GM12878 (cell line): Measurements from ENCODE around the gene COL18A1. TPM values are rescaled to one million over a fixed set of nuclear protein-coding genes. Genes with fewer than 3 reads are reported as not detected.

Experiments used
- ATAC-seq: fragments of 200-7000 bp; cut with Tn5 transposase; 3 replicates; pipeline ENCODE4 v1.9.1; 2020; ENCODE audit warnings: mild to moderate bottlenecking, moderate library complexity
- BruUV-seq: library from RNA; stranded (reverse); fragments of 400-500 nt; replicated peaks from 2 replicates; lab custom pipeline; 2021; lab: Mats Ljungman, UMichigan
- CTCF ChIA-PET: fragments of 300-600 bp; sonication (Branson Sonifier 250); formaldehyde crosslinking; extraction: SDS; loops from one replicate; lab custom pipeline; 2021; ENCODE audit warnings: inconsistent platforms; lab: Yijun Ruan, JAX
- POLR2A ChIA-PET: fragments of 350-600 bp; formaldehyde crosslinking; extraction: SDS; loops from one replicate; lab custom pipeline; 2021; ENCODE audit warnings: inconsistent platforms; lab: Charles Lee
- RAD21 ChIA-PET: fragments of 300-600 bp; sonication (Branson Sonifier 250); formaldehyde crosslinking; loops from one replicate; lab custom pipeline; 2023; ENCODE audit warnings: antibody characterized with exemption; ENCODE audit not compliant: unreplicated experiment; lab: Charles Lee
- SMC1A ChIA-PET: fragments of 300-600 bp; sonication (Branson Sonifier 250); formaldehyde crosslinking; loops from one replicate; lab custom pipeline; 2023; ENCODE audit not compliant: unreplicated experiment, uncharacterized antibody; lab: Charles Lee
- DNase-seq: peaks from one replicate; pipeline ENCODE4 v3.0.0-alpha.2; 2011; ENCODE audit warnings: low read depth, low spot score
- FAIRE-seq: peaks from 3 replicates; lab custom pipeline; 2011; peaks lifted over from hg19 to GRCh38; lab: Jason Lieb, UNC
- H2AFZ ChIP-seq: 2 replicates; pipeline ENCODE4 v1.6.0; 2011; ENCODE audit warnings: low read depth, low read length, control low read depth; ENCODE audit not compliant: control insufficient read depth
- H3K27ac ChIP-seq: 2 replicates; pipeline ENCODE4 v1.5.1; 2011; ENCODE audit warnings: control low read depth; ENCODE audit not compliant: control insufficient read depth, insufficient read depth
- H3K27me3 ChIP-seq, 2 experiments: replicated peaks in 1 of 2; 2 replicates each; pipeline versions ENCODE4 v1.6.0 to v1.6.1; 2011; ENCODE audit warnings: low read length in 1 of 2; ENCODE audit not compliant: control insufficient read depth in 2 of 2, insufficient read depth in 2 of 2
- H3K36me3 ChIP-seq, 2 experiments: 2 replicates each; pipeline ENCODE4 v1.5.1; 2011; ENCODE audit warnings: low read length in 1 of 2; ENCODE audit not compliant: control insufficient read depth in 2 of 2, insufficient read depth in 2 of 2
- H3K4me1 ChIP-seq: 2 replicates; pipeline ENCODE4 v1.6.1; 2011; ENCODE audit warnings: mild to moderate bottlenecking, low read length, moderate library complexity, mixed read lengths; ENCODE audit not compliant: control insufficient read depth, insufficient read depth
- H3K4me2 ChIP-seq: 2 replicates; pipeline ENCODE4 v1.6.0; 2011; ENCODE audit warnings: control low read depth; ENCODE audit not compliant: control insufficient read depth, insufficient read depth
- H3K4me3 ChIP-seq: fragments of 200-600 bp; sonication (generic); 2 replicates; pipeline ENCODE4 v1.5.1; 2016
- H3K79me2 ChIP-seq: 2 replicates; pipeline ENCODE4 v1.6.0; 2011; ENCODE audit warnings: low read length; ENCODE audit not compliant: control insufficient read depth, insufficient read depth
- H3K9ac ChIP-seq: 2 replicates; pipeline ENCODE4 v1.8.0; 2011; ENCODE audit warnings: low read length, control low read depth, mixed read lengths; ENCODE audit not compliant: control insufficient read depth, insufficient read depth
- H3K9me3 ChIP-seq: replicated peaks from 3 replicates; pipeline ENCODE4 v1.5.1; 2011; ENCODE audit warnings: mild to moderate bottlenecking, low read length; ENCODE audit not compliant: control insufficient read depth, insufficient read depth
- H4K20me1 ChIP-seq: 2 replicates; pipeline ENCODE4 v1.6.0; 2011; ENCODE audit not compliant: control insufficient read depth, insufficient read depth
- ATF7 ChIP-seq: fragments of 450-650 bp; IDR thresholded peaks from 2 replicates; pipeline ENCODE4 v1.6.1; 2016; ENCODE audit warnings: low read depth, mild to moderate bottlenecking
- EZH2 ChIP-seq: IDR thresholded peaks from 2 replicates; pipeline ENCODE4 v1.6.1; 2012; ENCODE audit warnings: low read depth, mild to moderate bottlenecking, control low read depth, inconsistent platforms, low read length, borderline replicate concordance; ENCODE audit not compliant: control insufficient read depth
- MYB ChIP-seq: fragments of 150-350 bp; IDR thresholded peaks from 2 replicates; pipeline ENCODE4 v1.6.1; 2014; ENCODE audit warnings: mild to moderate bottlenecking, low read depth, low read length, borderline replicate concordance
- POU2F2 ChIP-seq: IDR thresholded peaks from 3 replicates; pipeline ENCODE4 v1.6.1; 2011; ENCODE audit warnings: low read depth, mild to moderate bottlenecking, low read length, borderline replicate concordance
- SMC3 ChIP-seq: IDR thresholded peaks from 2 replicates; pipeline ENCODE4 v1.6.1; 2011; ENCODE audit warnings: low read length, improper control_type of control experiment, borderline replicate concordance
- SUZ12 ChIP-seq: fragments of 200-600 bp; sonication (generic); IDR thresholded peaks from one replicate; pipeline ENCODE4 v1.6.1; 2018; ENCODE audit warnings: antibody characterized with exemption, mild to moderate bottlenecking; ENCODE audit not compliant: unreplicated experiment
- ZNF207 ChIP-seq: fragments of 450-650 bp; IDR thresholded peaks from 2 replicates; pipeline ENCODE4 v1.6.1; 2014; ENCODE audit warnings: antibody characterized with exemption, mild to moderate bottlenecking, borderline replicate concordance
- WGBS: methylation state at CpG from one replicate; pipeline ENCODE4 v1.1.6; 2016; ENCODE audit warnings: low lambda C conversion rate; ENCODE audit not compliant: insufficient replicate concordance, insufficient coverage; ENCODE audit errors: missing lambda C conversion rate; 5-methylcytosine and 5-hydroxymethylcytosine counted together
- in situ Hi-C: fragments of 300-500 bp; cut with MboI; formaldehyde crosslinking; loops from 9 replicates; pipeline ENCODE4 v1.14.3; 2018; ENCODE audit warnings: mixed read lengths
- intact Hi-C: fragments of 100-400 bp; cut with micrococcal nuclease; formaldehyde crosslinking; loops from one replicate; pipeline ENCODE4 v1.14.2; 2022; ENCODE audit not compliant: unreplicated experiment
- polyA plus RNA-seq, 11 experiments: library from polyadenylated mRNA; depleted of rRNA in 4 of 11; unstranded in 6 of 11; stranded (reverse) in 5 of 11; fragments of >200 nt; fragmentation: Nextera tagmentation in 4 of 11; fragmentation: Illumina TruSeq in 1 of 11; extraction: Ambion mirVana in 4 of 11; extraction: Trizol in 1 of 11; gene quantifications; 1 replicate in 1 of 11; 2 replicates in 10 of 11; pipeline versions ENCODE4 v1.2.1 to v1.2.3, GENCODE V29; 2011 to 2016; ENCODE audit warnings: inconsistent platforms in 2 of 11, missing spikeins in 2 of 11, low read depth in 1 of 11
- total RNA-seq, 4 experiments: library from RNA; depleted of rRNA in 3 of 4; stranded (reverse); fragments of >200 nt in 3 of 4; fragmentation: Illumina TruSeq in 1 of 4; extraction: Trizol in 1 of 4; gene quantifications; 2 replicates each; pipeline versions ENCODE4 v1.2.1 to v1.2.3, GENCODE V29; 2013 to 2021
- TF ChIP-seq, protein P1 (sequence below): fragments of 150-350 bp; IDR thresholded peaks from 2 replicates; pipeline ENCODE4 v1.6.1; 2016; ENCODE audit warnings: low read depth, low read length
- TF ChIP-seq, protein P2 (sequence below): fragments of 450-650 bp; IDR thresholded peaks from 2 replicates; pipeline ENCODE4 v1.6.1; 2017; ENCODE audit warnings: mild to moderate bottlenecking, low read depth, inconsistent platforms; ENCODE audit not compliant: poor library complexity, severe bottlenecking
- TF ChIP-seq, protein P3 (sequence below): IDR thresholded peaks from 2 replicates; pipeline ENCODE4 v1.6.1; 2011; ENCODE audit warnings: borderline replicate concordance, low read depth, mild to moderate bottlenecking, moderate library complexity, low read length; ENCODE audit not compliant: insufficient read depth, poor library complexity, severe bottlenecking
- TF ChIP-seq, protein P4 (sequence below): IDR thresholded peaks from 2 replicates; pipeline ENCODE4 v1.6.1; 2011; ENCODE audit warnings: borderline replicate concordance, low read depth, mild to moderate bottlenecking, moderate library complexity, mixed read lengths, low read length; ENCODE audit not compliant: insufficient read depth; ENCODE audit errors: extremely low read length

Gene COL18A1
- total and polyA plus RNA-seq, 10 of the 15 experiments (the other 5 are each of a cell fraction or from before 2014, with no cell fraction given): under 0.01 to 0.49 (median 0.09) TPM; not detected in 3

DNA sequence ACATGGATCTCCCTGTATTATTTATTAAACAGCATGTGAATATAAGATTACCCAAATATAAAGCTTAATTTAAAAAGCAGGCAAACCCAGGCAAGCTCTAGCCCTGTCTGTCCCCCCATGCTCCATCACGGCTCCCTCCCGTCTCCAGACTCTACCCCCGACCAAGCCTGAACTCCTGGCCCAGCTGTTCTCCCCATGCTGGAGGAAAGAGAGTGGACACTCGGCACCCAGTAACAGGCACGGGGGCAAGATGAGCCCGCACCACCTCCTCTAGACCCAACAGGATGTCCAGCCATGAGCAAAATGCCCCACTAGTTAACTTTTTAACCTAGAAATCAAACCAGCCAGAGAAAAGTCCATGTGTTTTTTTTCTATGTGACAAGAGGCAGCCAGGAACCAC, 118.0 kb downstream of the COL18A1 start:
- Histone ChIP-seq H3K9me3 (peaks cover 22% of the 10 kb centered on the region), H3K4me3 (no peak overlapping the region), H3K27ac (no peak overlapping the region), H3K79me2 (no peaks in the 10 kb centered on the region; the same call in 1 of the 2 replicates), H3K9ac (no peak overlapping the region), H3K27me3 (no peaks in the 10 kb centered on the region), H3K4me1 (no peaks in the 10 kb centered on the region)
- ChIA-PET CTCF (no interaction called here), RAD21 (no interaction called here)
- no peak for FAIRE-seq
- in situ Hi-C loops: no loop called here
- TF ChIP-seq SMC3: no peak
- no peak for TF ChIP-seq MYB
- TF ChIP-seq, protein P1, sequence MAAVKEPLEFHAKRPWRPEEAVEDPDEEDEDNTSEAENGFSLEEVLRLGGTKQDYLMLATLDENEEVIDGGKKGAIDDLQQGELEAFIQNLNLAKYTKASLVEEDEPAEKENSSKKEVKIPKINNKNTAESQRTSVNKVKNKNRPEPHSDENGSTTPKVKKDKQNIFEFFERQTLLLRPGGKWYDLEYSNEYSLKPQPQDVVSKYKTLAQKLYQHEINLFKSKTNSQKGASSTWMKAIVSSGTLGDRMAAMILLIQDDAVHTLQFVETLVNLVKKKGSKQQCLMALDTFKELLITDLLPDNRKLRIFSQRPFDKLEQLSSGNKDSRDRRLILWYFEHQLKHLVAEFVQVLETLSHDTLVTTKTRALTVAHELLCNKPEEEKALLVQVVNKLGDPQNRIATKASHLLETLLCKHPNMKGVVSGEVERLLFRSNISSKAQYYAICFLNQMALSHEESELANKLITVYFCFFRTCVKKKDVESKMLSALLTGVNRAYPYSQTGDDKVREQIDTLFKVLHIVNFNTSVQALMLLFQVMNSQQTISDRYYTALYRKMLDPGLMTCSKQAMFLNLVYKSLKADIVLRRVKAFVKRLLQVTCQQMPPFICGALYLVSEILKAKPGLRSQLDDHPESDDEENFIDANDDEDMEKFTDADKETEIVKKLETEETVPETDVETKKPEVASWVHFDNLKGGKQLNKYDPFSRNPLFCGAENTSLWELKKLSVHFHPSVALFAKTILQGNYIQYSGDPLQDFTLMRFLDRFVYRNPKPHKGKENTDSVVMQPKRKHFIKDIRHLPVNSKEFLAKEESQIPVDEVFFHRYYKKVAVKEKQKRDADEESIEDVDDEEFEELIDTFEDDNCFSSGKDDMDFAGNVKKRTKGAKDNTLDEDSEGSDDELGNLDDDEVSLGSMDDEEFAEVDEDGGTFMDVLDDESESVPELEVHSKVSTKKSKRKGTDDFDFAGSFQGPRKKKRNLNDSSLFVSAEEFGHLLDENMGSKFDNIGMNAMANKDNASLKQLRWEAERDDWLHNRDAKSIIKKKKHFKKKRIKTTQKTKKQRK: no peak
- TF ChIP-seq ZNF207: no peak
- TF ChIP-seq, protein P2, sequence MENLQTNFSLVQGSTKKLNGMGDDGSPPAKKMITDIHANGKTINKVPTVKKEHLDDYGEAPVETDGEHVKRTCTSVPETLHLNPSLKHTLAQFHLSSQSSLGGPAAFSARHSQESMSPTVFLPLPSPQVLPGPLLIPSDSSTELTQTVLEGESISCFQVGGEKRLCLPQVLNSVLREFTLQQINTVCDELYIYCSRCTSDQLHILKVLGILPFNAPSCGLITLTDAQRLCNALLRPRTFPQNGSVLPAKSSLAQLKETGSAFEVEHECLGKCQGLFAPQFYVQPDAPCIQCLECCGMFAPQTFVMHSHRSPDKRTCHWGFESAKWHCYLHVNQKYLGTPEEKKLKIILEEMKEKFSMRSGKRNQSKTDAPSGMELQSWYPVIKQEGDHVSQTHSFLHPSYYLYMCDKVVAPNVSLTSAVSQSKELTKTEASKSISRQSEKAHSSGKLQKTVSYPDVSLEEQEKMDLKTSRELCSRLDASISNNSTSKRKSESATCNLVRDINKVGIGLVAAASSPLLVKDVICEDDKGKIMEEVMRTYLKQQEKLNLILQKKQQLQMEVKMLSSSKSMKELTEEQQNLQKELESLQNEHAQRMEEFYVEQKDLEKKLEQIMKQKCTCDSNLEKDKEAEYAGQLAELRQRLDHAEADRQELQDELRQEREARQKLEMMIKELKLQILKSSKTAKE: no peak
- TF ChIP-seq, protein P3, sequence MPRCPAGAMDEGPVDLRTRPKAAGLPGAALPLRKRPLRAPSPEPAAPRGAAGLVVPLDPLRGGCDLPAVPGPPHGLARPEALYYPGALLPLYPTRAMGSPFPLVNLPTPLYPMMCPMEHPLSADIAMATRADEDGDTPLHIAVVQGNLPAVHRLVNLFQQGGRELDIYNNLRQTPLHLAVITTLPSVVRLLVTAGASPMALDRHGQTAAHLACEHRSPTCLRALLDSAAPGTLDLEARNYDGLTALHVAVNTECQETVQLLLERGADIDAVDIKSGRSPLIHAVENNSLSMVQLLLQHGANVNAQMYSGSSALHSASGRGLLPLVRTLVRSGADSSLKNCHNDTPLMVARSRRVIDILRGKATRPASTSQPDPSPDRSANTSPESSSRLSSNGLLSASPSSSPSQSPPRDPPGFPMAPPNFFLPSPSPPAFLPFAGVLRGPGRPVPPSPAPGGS: no peak
- TF ChIP-seq ATF7: no peak
- TF ChIP-seq, protein P4, sequence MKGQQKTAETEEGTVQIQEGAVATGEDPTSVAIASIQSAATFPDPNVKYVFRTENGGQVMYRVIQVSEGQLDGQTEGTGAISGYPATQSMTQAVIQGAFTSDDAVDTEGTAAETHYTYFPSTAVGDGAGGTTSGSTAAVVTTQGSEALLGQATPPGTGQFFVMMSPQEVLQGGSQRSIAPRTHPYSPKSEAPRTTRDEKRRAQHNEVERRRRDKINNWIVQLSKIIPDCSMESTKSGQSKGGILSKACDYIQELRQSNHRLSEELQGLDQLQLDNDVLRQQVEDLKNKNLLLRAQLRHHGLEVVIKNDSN: no peak
- no peak for TF ChIP-seq POU2F2
- no peak for TF ChIP-seq SUZ12
- TF ChIP-seq EZH2: no peak
- TF ChIP-seq, all 136 proteins: peak for 0
- ATAC-seq (no peak), DNase-seq (no peak)
- 97% methylated on average over 6 of the region's 6 CpGs for WGBS
- peaks cover 11% of the 10 kb centered on the region in 2 experiments; a peak in 3 of 4 replicates for H3K36me3 ChIP-seq
- intact Hi-C loops: no loop called here
- ChIA-PET POLR2A (no interaction called here), SMC1A (no interaction called here)
- H3K4me2 ChIP-seq: no peak overlapping the region
- no peak overlapping the region for H2AFZ ChIP-seq
- BruUV-seq: no TSS peak
- H4K20me1 ChIP-seq: no peaks in the 10 kb centered on the region
